Liver (tissue), 9 donors: ENCODE data around the gene SMCO3. TPM values are rescaled to one million over a fixed set of nuclear protein-coding genes. Genes with fewer than 3 reads are reported as not detected.

Experiments used
- DNase-seq: peaks from one replicate; pipeline ENCODE4 v3.0.0-alpha.2; 2017; ENCODE audit warnings: low spot score
- H3K27ac ChIP-seq, 2 donors: one replicate each; pipeline ENCODE4 v1.7.0; 2013; ENCODE audit warnings: inconsistent platforms in 2 of 2, low read length in 2 of 2, control low read depth in 1 of 2, low read depth in 1 of 2, mild to moderate bottlenecking in 1 of 2
- H3K27me3 ChIP-seq, 4 donors: one replicate each; pipeline versions ENCODE4 v1.6.1 to v1.7.0; 2013; ENCODE audit warnings: low read length in 3 of 4, inconsistent platforms in 1 of 4, mild to moderate bottlenecking in 1 of 4, moderate library complexity in 1 of 4; ENCODE audit not compliant: control insufficient read depth in 4 of 4, insufficient read depth in 4 of 4
- H3K36me3 ChIP-seq, 4 donors: one replicate each; pipeline versions ENCODE4 v1.6.1 to v1.7.0; 2013; ENCODE audit warnings: low read length in 3 of 4, mild to moderate bottlenecking in 3 of 4, low read depth in 1 of 4, moderate library complexity in 1 of 4; ENCODE audit not compliant: control insufficient read depth in 4 of 4, insufficient read depth in 3 of 4
- H3K4me1 ChIP-seq, 4 donors: one replicate each; pipeline versions ENCODE4 v1.6.1 to v1.7.0; 2013; ENCODE audit warnings: low read length in 3 of 4, mild to moderate bottlenecking in 3 of 4, moderate library complexity in 1 of 4; ENCODE audit not compliant: control insufficient read depth in 4 of 4, insufficient read depth in 4 of 4
- H3K4me3 ChIP-seq, 3 donors: one replicate each; pipeline versions ENCODE4 v1.6.1 to v1.7.0; 2013; ENCODE audit warnings: low read length in 3 of 3, control low read depth in 1 of 3, low read depth in 1 of 3, mild to moderate bottlenecking in 1 of 3
- H3K9ac ChIP-seq, 2 donors: one replicate each; pipeline ENCODE4 v1.7.0; 2013; ENCODE audit warnings: low read length in 2 of 2, mild to moderate bottlenecking in 2 of 2, moderate library complexity in 2 of 2, control low read depth in 1 of 2, low read depth in 1 of 2
- H3K9me3 ChIP-seq, 4 donors: one replicate each; pipeline versions ENCODE4 v1.6.1 to v1.7.0; 2013; ENCODE audit warnings: low read length in 3 of 4; ENCODE audit not compliant: control insufficient read depth in 4 of 4
- ATF3 ChIP-seq: IDR thresholded peaks from 2 replicates; pipeline ENCODE4 v1.6.1; 2016; ENCODE audit warnings: antibody characterized with exemption
- CTCF ChIP-seq: fragments of 150-350 bp; IDR thresholded peaks from 2 replicates; pipeline ENCODE4 v1.5.1; 2017; ENCODE audit warnings: improper control_type of control experiment, low read depth, low read length; ENCODE audit not compliant: missing input control
- EGR1 ChIP-seq, 2 donors: IDR thresholded peaks; 2 replicates each; pipeline ENCODE4 v1.6.1; 2016 to 2018; ENCODE audit warnings: antibody characterized with exemption in 2 of 2, low read depth in 2 of 2
- FOXA1 ChIP-seq: IDR thresholded peaks from 2 replicates; pipeline ENCODE4 v1.6.1; 2016; ENCODE audit warnings: antibody characterized with exemption
- FOXA2 ChIP-seq: IDR thresholded peaks from 2 replicates; pipeline ENCODE4 v1.6.1; 2016; ENCODE audit warnings: antibody characterized with exemption
- GABPA ChIP-seq, 2 donors: IDR thresholded peaks in 1 of 2; conservative IDR thresholded peaks in 1 of 2; 2 replicates each; pipeline ENCODE4 v1.6.1; 2016; ENCODE audit warnings: antibody characterized with exemption in 2 of 2, mild to moderate bottlenecking in 1 of 2, moderate library complexity in 1 of 2
- HNF4A ChIP-seq, 2 donors: conservative IDR thresholded peaks; 2 replicates each; pipeline ENCODE4 v1.6.1; 2016; ENCODE audit warnings: antibody characterized with exemption in 2 of 2, mild to moderate bottlenecking in 2 of 2
- HNF4G ChIP-seq: IDR thresholded peaks from 2 replicates; pipeline ENCODE4 v1.6.1; 2016; ENCODE audit warnings: antibody characterized with exemption
- JUND ChIP-seq, 2 donors: IDR thresholded peaks; 2 replicates each; pipeline ENCODE4 v1.6.1; 2016; ENCODE audit warnings: antibody characterized with exemption in 2 of 2
- MAX ChIP-seq: IDR thresholded peaks from 2 replicates; pipeline ENCODE4 v1.6.1; 2016; ENCODE audit warnings: antibody characterized with exemption
- NR2F2 ChIP-seq: IDR thresholded peaks from 2 replicates; pipeline ENCODE4 v1.6.1; 2016; ENCODE audit warnings: antibody characterized with exemption
- RAD21 ChIP-seq, 2 donors: IDR thresholded peaks; 2 replicates each; pipeline ENCODE4 v1.6.1; 2016; ENCODE audit warnings: antibody characterized with exemption in 2 of 2, mild to moderate bottlenecking in 2 of 2
- REST ChIP-seq: IDR thresholded peaks from 2 replicates; pipeline ENCODE4 v1.6.1; 2016; ENCODE audit warnings: antibody characterized with exemption, mild to moderate bottlenecking
- SP1 ChIP-seq: IDR thresholded peaks from 2 replicates; pipeline ENCODE4 v1.6.1; 2018; ENCODE audit warnings: antibody characterized with exemption, mild to moderate bottlenecking
- TAF1 ChIP-seq: conservative IDR thresholded peaks from 2 replicates; pipeline ENCODE4 v1.6.1; 2016; ENCODE audit warnings: antibody characterized with exemption, mild to moderate bottlenecking
- YY1 ChIP-seq: IDR thresholded peaks from 2 replicates; pipeline ENCODE4 v1.6.1; 2016; ENCODE audit warnings: antibody characterized with exemption, mild to moderate bottlenecking
- ZBTB33 ChIP-seq: IDR thresholded peaks from 2 replicates; pipeline ENCODE4 v1.6.1; 2016; ENCODE audit warnings: antibody characterized with exemption
- WGBS: extraction: QIAGEN DNeasy Blood & Tissue Kit; methylation state at CpG from one replicate; pipeline ENCODE4 v1.1.7; 2013; 5-methylcytosine and 5-hydroxymethylcytosine counted together
- polyA plus RNA-seq, 2 donors: library from polyadenylated mRNA; stranded (reverse) in 1 of 2; unstranded in 1 of 2; fragments of 200-250 nt in 1 of 2; fragments of >200 nt in 1 of 2; fragmentation: Nextera tagmentation in 1 of 2; extraction: Ambion mirVana in 1 of 2; gene quantifications; one replicate each; pipeline versions ENCODE4 v1.2.1 to v1.2.3, GENCODE V29; 2013 to 2015
- total RNA-seq, 2 donors: library from RNA; depleted of rRNA; stranded (reverse); fragments of >200 nt; gene quantifications; one replicate each; pipeline ENCODE4 v1.2.3, GENCODE V29; 2014
- donor health status: healthy.
- donor health status: healthy.
- donor health status: healthy.
- donor health status: healthy.
- donor health status: healthy.

The SMCO3 gene
- total RNA-seq (under 1 TPM; 0.59 to 0.93 TPM), polyA plus RNA-seq (under 1 TPM; 0.17 to 0.54 TPM)

GRCh38 chr12:14814014-14814413 lies at the start of gene SMCO3:
Gene SMCO3 (minus strand): TSS chr12:14814182. CDS start chr12:14806680, 7,502 bp downstream.
- Histone ChIP-seq H3K9ac (no peak within 1 kb of the TSS), H3K4me3 (no peak within 1 kb of the TSS), H3K9me3 (no peaks in the 10 kb centered on the region), H3K4me1 (peaks cover 0 to 14% (median 2%) of the 10 kb centered on the region in 4 donors), H3K27ac (no peak within 1 kb of the TSS), H3K36me3 (no peaks in the 10 kb centered on the region), H3K27me3 (no peaks in the 10 kb centered on the region)
- no peak for DNase-seq
- TF ChIP-seq CTCF (no peak), RAD21 (IDR thresholded peaks at IDR 0.05) (no peak), REST (no peak), MAX (no peak), HNF4G (no peak), YY1 (no peak), HNF4A (conservative IDR thresholded peaks at IDR 0.05) (no peak), TAF1 (no peak), EGR1 (IDR thresholded peaks at IDR 0.05; ENCODE audit: low read depth in 2 of 2) (no peak), FOXA1 (no peak), FOXA2 (no peak), GABPA (IDR thresholded peaks at IDR 0.05 in 1 of 2, conservative IDR thresholded peaks at IDR 0.05 in 1 of 2) (no peak), JUND (IDR thresholded peaks at IDR 0.05) (no peak), SP1 (no peak), ZBTB33 (no peak)
- 93% methylated on average over 3 of the region's 3 CpGs for WGBS

GRCh38 chr12:14860490-14860889 lies 46.5 kb upstream of the SMCO3 start:
- Histone ChIP-seq H3K9ac (no peak overlapping the region), H3K4me3 (no peak overlapping the region), H3K36me3 (no peaks in the 10 kb centered on the region), H3K27ac (no peak overlapping the region), H3K4me1 (no peaks in the 10 kb centered on the region), H3K9me3 (peaks cover 0 to 4% (median under 1%) of the 10 kb centered on the region in 4 donors), H3K27me3 (no peaks in the 10 kb centered on the region)
- DNase-seq = no peak
- no peak for TF ChIP-seq MAX
- TF ChIP-seq YY1 = no peak
- TF ChIP-seq ATF3 = no peak
- TF ChIP-seq SP1 = no peak
- no peak for TF ChIP-seq HNF4A (conservative IDR thresholded peaks at IDR 0.05)
- no peak for TF ChIP-seq RAD21 (IDR thresholded peaks at IDR 0.05)
- TF ChIP-seq REST = no peak
- no peak for TF ChIP-seq JUND (IDR thresholded peaks at IDR 0.05)
- TF ChIP-seq CTCF = no peak
- no peak for TF ChIP-seq NR2F2
- no peak for TF ChIP-seq FOXA2
